Esophagus muscularis mucosa (tissue), 4 donors: ENCODE data around the gene BRSK1. TPM values are rescaled to one million over a fixed set of nuclear protein-coding genes. Genes with fewer than 3 reads are reported as not detected.
A peak's percentile ranks its signal among the peaks of the same experiment; 100 is the strongest.

ENCODE experiments used
- DNase-seq: peaks from one replicate; pipeline ENCODE4 v3.0.0-alpha.2; 2017; ENCODE audit errors: extremely low spot score
- H3K27ac ChIP-seq, 4 donors: fragments of 200-600 bp; sonication (generic); replicated peaks in 1 of 4; 1 replicate in 3 of 4; 2 replicates in 1 of 4; pipeline ENCODE4 v1.5.1; 2016 to 2019; ENCODE audit warnings: mild to moderate bottlenecking in 1 of 4
- H3K27me3 ChIP-seq, 4 donors: fragments of 200-600 bp; sonication (generic); one replicate each; pipeline versions ENCODE4 v1.5.1 to v1.6.0; 2016 to 2019
- H3K36me3 ChIP-seq, 4 donors: fragments of 200-600 bp; sonication (generic); one replicate each; pipeline ENCODE4 v1.5.1; 2016 to 2019
- H3K4me1 ChIP-seq, 4 donors: fragments of 200-600 bp; sonication (generic); one replicate each; pipeline ENCODE4 v1.5.1; 2016 to 2019
- H3K4me3 ChIP-seq, 4 donors: fragments of 200-600 bp; sonication (generic); 1 replicate in 2 of 4; 2 replicates in 2 of 4; pipeline ENCODE4 v1.5.1; 2016 to 2019; ENCODE audit warnings: mild to moderate bottlenecking in 4 of 4, moderate library complexity in 1 of 4
- H3K9me3 ChIP-seq, 4 donors: fragments of 200-600 bp; sonication (generic); 1 replicate in 3 of 4; 2 replicates in 1 of 4; pipeline ENCODE4 v1.5.1; 2016 to 2019
- CTCF ChIP-seq, 3 experiments: fragments of 200-600 bp in 2 of 3; fragments of 450-650 bp in 1 of 3; sonication (generic) in 2 of 3; IDR thresholded peaks; one replicate each; pipeline ENCODE4 v1.5.1; 2017 to 2019; ENCODE audit warnings: antibody characterized with exemption in 3 of 3, mild to moderate bottlenecking in 2 of 3, moderate library complexity in 1 of 3
- EP300 ChIP-seq: sonication (generic); formaldehyde crosslinking; IDR thresholded peaks from one replicate; pipeline ENCODE4 v1.6.1; 2017; ENCODE audit warnings: antibody characterized with exemption
- POLR2A ChIP-seq: fragments of 450-650 bp; IDR thresholded peaks from one replicate; pipeline ENCODE4 v1.6.1; 2017; ENCODE audit warnings: antibody characterized with exemption, moderate library complexity, mild to moderate bottlenecking, low read depth
- POLR2AphosphoS5 ChIP-seq, 2 donors: sonication (generic); formaldehyde crosslinking; IDR thresholded peaks; one replicate each; pipeline ENCODE4 v1.6.1; 2017; ENCODE audit warnings: antibody characterized with exemption in 2 of 2
- WGBS: methylation state at CpG from one replicate; pipeline ENCODE4 v1.1.5; 2018; 5-methylcytosine and 5-hydroxymethylcytosine counted together
- intact Hi-C: fragments of 100-400 bp; cut with DNase I; formaldehyde crosslinking; loops from one replicate; pipeline ENCODE4 v1.15.1; 2023
- total RNA-seq, 4 donors: library from RNA; depleted of rRNA; stranded (reverse); fragments of >200 nt; gene quantifications; one replicate each; pipeline versions ENCODE4 v1.1.0 to v1.2.1, GENCODE V29; 2016

The BRSK1 gene
- total RNA-seq, 4 donors from 2014 or later: 3.3 to 16.9 (median 6.7) TPM

- TF ChIP-seq POLR2A (no peak), CTCF (IDR thresholded peaks at IDR 0.05) (no peak), POLR2AphosphoS5 (IDR thresholded peaks at IDR 0.05) (no peak), EP300 (no peak)
- Histone ChIP-seq H3K9me3 (no peaks in the 10 kb centered on the region), H3K4me3 (no peak overlapping the region), H3K27me3 (no peaks in the 10 kb centered on the region), H3K4me1 (peaks cover 34 to 51% (median 43%) of the 10 kb centered on the region in 4 donors), H3K36me3 (peaks cover 35 to 65% (median 58%) of the 10 kb centered on the region in 4 donors), H3K27ac (no peak overlapping the region)
- no peak for DNase-seq
- 88% methylated on average over 23 of the region's 40 CpGs for WGBS
- intact Hi-C loops: no loop called here
Measured at GRCh38 chr19:55246462-55247451, 37.0 kb upstream of the BRSK1 start.

- Histone ChIP-seq H3K27me3 (no peaks in the 10 kb centered on the region), H3K4me1 (peaks cover 42 to 60% (median 51%) of the 10 kb centered on the region in 4 donors), H3K4me3 (no peak overlapping the region), H3K27ac (peak overlapping the region in 1 of 4 donors; percentile 3), H3K9me3 (no peaks in the 10 kb centered on the region), H3K36me3 (peaks cover 26 to 55% (median 49%) of the 10 kb centered on the region in 4 donors)
- intact Hi-C loops: no loop called here
- WGBS: 13% methylated on average over 8 of the region's 10 CpGs
- no peak for DNase-seq
- TF ChIP-seq POLR2A: no peak
- no peak for TF ChIP-seq CTCF (IDR thresholded peaks at IDR 0.05)
- TF ChIP-seq EP300: no peak
- TF ChIP-seq POLR2AphosphoS5 (IDR thresholded peaks at IDR 0.05): no peak
Measured at GRCh38 chr19:55247621-55248099, 36.1 kb upstream of the BRSK1 start.

GRCh38 chr19:55248166-55248675 is 35.6 kb upstream of the BRSK1 start:
- Histone ChIP-seq H3K4me3 (no peak overlapping the region), H3K4me1 (peaks cover 47 to 66% (median 57%) of the 10 kb centered on the region in 4 donors), H3K27me3 (no peaks in the 10 kb centered on the region), H3K9me3 (no peaks in the 10 kb centered on the region), H3K36me3 (peaks cover 25 to 52% (median 43%) of the 10 kb centered on the region in 4 donors), H3K27ac (no peak overlapping the region)
- intact Hi-C loops: no loop called here
- TF ChIP-seq POLR2A (no peak), POLR2AphosphoS5 (IDR thresholded peaks at IDR 0.05) (no peak), EP300 (no peak), CTCF (IDR thresholded peaks at IDR 0.05) (no peak)
- no peak for DNase-seq
- 71% methylated on average over 10 of the region's 10 CpGs for WGBS

- no peak for DNase-seq
Measured at GRCh38 chr19:55248704-55249103, 35.1 kb upstream of the BRSK1 start.

More at GRCh38 chr19:55248704-55249103, 35.1 kb upstream of the BRSK1 start:
- Histone ChIP-seq H3K4me3 (no peak overlapping the region), H3K9me3 (no peaks in the 10 kb centered on the region), H3K4me1 (peaks cover 48 to 71% (median 62%) of the 10 kb centered on the region in 4 donors), H3K27me3 (no peaks in the 10 kb centered on the region), H3K27ac (no peak overlapping the region), H3K36me3 (peaks cover 20 to 50% (median 39%) of the 10 kb centered on the region in 4 donors)
- 82% methylated on average over 9 of the region's 9 CpGs for WGBS
- TF ChIP-seq EP300 (no peak), POLR2A (no peak), POLR2AphosphoS5 (IDR thresholded peaks at IDR 0.05) (no peak), CTCF (IDR thresholded peaks at IDR 0.05) (no peak)
- intact Hi-C loops: no loop called here
